ENCODE data around the gene EIF1AD.
"Not testable (repeated sequence)": the region's sequence is repeated elsewhere in the genome, so short reads cannot be mapped to it uniquely, and the experiment has no call there.

EIF1AD gene

GRCh38 chr11:66022401-66023185, 20.6 kb upstream of the EIF1AD start:
- DNase-seq (ENCODE audit: low read depth): peak; percentile 71

GRCh38 chr11:66020618-66021357, 18.8 kb upstream of the EIF1AD start:
- no peak for DNase-seq (ENCODE audit: low read depth)

GRCh38 chr11:66020212-66020611, 18.3 kb upstream of the EIF1AD start:
- no peak for DNase-seq (ENCODE audit: low read depth)

GRCh38 chr11:66017321-66017720, 15.4 kb upstream of the EIF1AD start:
- no peak for DNase-seq (ENCODE audit: low read depth)

- DNase-seq (ENCODE audit: low read depth): no peak
Measured at GRCh38 chr11:66016793-66017177, 14.8 kb upstream of the EIF1AD start.

GRCh38 chr11:66015936-66016792, 14.2 kb upstream of the EIF1AD start:
- no peak for DNase-seq (ENCODE audit: low read depth)

- DNase-seq (ENCODE audit: low read depth): no peak
Measured at GRCh38 chr11:66015454-66015881, 13.5 kb upstream of the EIF1AD start.

- no peak for DNase-seq (ENCODE audit: low read depth)
Measured at GRCh38 chr11:66014804-66015453, 13.0 kb upstream of the EIF1AD start.

GRCh38 chr11:66013762-66014100, 11.8 kb upstream of the EIF1AD start:
- DNase-seq (ENCODE audit: low read depth): no peak

- DNase-seq (ENCODE audit: low read depth): no peak
Measured at GRCh38 chr11:66012946-66013761, 11.2 kb upstream of the EIF1AD start.

- DNase-seq (ENCODE audit: low read depth): no peak
Measured at GRCh38 chr11:66012371-66012945, 10.5 kb upstream of the EIF1AD start.

- no peak for DNase-seq (ENCODE audit: low read depth)
Measured at GRCh38 chr11:66011785-66012303, 9.9 kb upstream of the EIF1AD start, which contains the start of gene CST6. TSS of gene CST6 (plus strand) at chr11:66012008. CDS start at chr11:66012045, 37 bp downstream.

- no peak for DNase-seq (ENCODE audit: low read depth)
Measured at GRCh38 chr11:66011239-66011784, 9.4 kb upstream of the EIF1AD start.

GRCh38 chr11:66010036-66010435, 8.1 kb upstream of the EIF1AD start:
- not testable (repeated sequence) for DNase-seq (ENCODE audit: low read depth)

- DNase-seq (ENCODE audit: low read depth): no peak
Measured at GRCh38 chr11:66008468-66009101, 6.6 kb upstream of the EIF1AD start.

GRCh38 chr11:66008095-66008467, 6.1 kb upstream of the EIF1AD start:
- no peak for DNase-seq (ENCODE audit: low read depth)

- no peak for DNase-seq (ENCODE audit: low read depth)
Measured at GRCh38 chr11:66007201-66007634, 5.3 kb upstream of the EIF1AD start.

GRCh38 chr11:66006891-66007176, 4.9 kb upstream of the EIF1AD start:
- DNase-seq (ENCODE audit: low read depth): no peak

GRCh38 chr11:66006134-66006890, 4.4 kb upstream of the EIF1AD start:
- no peak for DNase-seq (ENCODE audit: low read depth)

Measured in activated T-cell treated with anti-CD3 and anti-CD28 coated beads for 24 hours (primary cell).